ENCODE results near the gene C6orf136.

Gene C6orf136

DNA sequence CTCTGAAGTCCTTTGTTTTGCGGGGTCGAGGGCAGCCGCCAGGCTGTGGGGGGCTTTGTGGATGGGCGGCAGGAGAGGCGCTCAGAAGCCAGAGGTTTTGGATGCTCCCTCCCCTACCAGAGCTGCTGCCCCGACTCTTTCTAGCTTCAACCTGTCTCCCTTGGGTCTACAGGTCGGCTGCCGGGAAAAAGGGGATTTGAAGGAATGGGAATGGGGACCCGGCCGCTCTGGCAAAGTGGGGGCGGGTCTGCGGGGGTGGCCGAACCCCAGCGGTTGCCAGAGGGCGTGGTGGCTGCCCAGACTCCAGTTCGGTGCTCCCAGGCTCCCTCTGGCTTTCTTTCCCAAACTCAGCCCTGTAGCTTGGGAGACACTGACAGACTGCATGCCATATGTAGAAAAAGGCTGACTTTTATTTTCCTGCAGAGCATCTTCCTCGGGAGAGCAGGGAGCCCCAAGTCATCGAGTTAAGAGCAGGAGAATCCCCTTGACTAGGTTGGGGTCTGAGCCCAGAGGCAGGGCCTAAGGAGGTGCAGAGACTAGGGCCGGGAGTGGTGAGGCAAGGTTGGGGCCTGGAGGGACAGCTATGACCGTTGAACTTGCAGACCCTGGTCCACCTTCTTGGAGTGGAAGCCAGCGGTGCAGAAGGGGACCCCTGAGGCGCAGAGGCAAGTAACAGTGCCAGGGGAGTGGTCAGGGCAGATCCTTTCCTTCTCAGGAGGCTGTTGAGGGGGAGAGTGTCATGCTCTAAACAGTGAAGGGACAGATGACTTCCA, 40.9 kb downstream of the C6orf136 start:
- no peak for DNase-seq

DNA sequence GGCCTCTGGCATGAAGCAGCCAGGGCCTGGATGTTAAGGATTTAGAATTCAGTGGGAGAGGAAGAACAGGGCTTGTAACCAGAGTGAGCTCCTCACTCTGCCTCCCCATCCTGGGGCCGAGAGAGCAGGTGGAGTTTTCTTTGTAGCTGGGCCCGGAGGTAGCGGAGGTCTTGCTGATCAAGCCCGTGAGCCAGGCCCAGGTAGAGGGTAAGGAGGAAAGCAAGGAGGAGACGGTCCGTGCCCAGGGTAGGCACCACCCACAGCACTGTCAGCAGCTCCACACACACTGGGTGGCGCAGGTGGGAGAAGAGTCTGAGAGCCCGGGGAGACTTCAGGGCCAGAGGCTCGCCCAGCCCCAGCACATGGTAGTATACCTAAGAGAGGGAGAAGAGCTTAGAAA, 41.6 kb downstream of the C6orf136 start:
- DNase-seq: peak; percentile 15

DNA sequence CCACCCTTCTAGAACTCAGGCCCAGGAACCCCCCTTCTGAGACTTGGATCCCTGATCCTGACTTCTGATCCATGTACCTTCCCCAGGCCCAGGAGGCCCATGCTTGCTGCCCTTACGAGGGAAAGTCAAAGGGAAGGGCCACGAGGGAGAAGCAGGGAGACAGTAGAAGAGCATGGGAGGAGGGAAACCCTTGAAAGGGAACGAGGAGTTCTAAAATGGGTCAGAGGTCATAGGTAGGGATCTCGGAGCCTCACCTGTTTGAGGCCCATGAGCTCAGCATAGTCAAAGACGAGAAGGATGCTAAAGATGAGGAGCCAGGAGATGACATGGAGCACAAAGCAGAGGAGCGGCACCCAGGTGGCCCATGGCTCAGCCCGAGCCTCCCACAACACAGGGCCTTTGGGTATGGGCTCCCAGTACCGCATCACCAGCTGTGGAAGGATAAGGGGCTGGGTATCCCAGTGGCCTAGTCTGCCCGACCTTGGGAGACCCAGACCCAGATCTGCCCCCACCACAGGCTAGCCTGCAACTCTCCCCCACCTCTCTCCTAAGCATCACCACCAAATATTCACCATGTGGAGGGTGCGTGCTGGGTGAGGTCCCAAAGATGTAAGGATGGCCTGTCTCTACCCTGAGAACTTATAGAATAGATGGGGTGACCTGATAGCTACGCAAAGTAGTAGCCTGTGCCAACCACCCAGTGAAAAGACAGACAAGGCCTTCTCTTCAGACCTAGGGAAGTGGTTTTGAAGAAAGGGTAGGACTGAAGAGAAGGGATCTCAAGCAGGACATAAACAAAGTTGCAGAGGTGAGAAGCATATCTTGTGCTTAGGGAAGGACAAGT, 42.3 kb downstream of the C6orf136 start:
- DNase-seq: no peak

DNA sequence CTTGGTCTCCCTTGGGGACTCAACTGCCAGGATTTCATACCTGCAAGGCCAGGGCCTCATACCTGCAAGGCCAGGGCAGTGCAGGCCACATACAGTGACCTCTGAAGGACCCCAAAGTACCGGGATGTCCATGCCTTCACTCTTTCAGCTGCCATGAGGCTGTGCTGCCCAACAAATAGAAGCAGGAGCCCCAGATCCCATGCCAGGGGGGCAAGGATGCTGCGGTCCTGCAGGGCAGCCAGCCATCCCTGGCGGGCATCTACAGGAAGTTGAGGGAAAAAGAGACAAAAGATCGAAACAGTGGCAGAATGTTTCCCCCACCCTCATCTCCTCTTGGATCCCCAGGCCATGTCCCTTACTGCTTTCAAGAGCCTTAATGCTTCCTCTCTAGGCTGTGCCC, 43.1 kb downstream of the C6orf136 start:
- no peak for DNase-seq

DNA sequence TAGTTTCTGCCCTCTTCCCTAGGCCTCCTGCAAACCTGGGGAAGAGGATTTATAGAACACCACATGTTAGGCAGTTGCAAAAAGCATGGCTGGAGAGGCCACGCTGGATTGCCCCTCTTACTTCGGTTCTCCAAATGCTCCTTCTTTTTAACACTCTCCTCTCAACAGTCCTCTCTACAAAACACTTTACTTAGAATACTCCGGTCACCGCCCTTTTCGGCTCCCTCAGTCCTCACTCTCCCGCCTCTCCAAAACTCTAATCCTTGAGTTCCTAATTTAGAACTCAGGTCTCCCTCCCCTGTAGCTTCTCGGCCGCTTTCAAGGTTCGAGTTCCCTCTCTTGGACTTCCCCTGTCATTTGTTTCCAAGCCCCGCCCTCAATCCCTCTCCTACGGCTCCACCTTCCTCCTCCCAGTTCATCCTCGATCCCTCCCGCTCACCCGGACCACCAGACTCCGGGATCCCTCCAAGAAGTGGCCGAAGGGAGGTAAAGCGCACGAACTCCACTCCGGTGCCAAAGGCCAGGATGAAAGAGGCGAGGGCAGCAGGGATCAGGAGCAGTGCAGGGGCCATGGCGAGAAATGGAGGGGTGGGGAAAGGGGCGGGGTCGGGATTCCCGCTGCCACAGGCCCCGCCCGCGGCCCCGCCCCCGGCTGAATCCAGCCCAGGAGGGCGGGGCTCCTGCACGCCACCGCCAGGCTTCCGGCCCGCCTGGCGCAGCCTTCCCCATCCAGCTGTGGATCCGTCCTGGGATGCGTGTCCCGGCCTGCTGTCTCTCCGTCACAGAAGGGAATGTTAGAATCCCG, 43.7 kb downstream of the C6orf136 start, which contains the start of gene NRM:
Gene NRM, minus strand, starts transcription at position 582 of the 805 bp plus-strand sequence. Its CDS starts 10 bp downstream, at position 572.
- peak; percentile 86 for DNase-seq

DNA sequence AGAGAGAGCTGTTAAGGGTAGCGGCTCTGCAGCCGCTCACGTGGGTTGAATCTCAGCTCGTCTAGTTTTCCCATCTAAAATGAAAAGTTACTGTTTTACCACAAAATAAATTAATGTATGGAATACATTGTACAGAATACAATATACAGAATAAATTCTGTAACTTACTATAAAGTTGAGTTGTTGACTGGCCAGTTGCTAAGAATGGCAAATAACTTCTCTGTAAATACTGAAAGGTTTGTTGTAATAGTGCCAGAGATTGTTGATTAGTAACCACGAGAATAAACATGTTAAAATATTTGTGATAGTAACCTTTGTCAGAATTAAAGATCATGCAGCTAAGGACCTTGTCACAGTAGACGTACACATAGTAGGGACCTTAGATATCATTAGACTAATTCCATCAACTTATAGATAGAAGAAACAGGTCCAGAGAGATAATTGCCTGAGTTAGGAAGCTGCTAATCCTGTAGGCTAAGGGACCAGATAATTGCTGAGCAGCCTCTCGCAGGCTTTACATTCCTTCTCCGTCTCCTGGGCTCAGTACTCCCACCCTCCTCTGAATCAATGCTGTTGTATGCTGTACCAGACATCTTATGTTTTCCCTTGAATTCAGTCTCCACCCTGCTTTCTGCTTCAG, 44.4 kb downstream of the C6orf136 start:
- DNase-seq: no peak

DNA sequence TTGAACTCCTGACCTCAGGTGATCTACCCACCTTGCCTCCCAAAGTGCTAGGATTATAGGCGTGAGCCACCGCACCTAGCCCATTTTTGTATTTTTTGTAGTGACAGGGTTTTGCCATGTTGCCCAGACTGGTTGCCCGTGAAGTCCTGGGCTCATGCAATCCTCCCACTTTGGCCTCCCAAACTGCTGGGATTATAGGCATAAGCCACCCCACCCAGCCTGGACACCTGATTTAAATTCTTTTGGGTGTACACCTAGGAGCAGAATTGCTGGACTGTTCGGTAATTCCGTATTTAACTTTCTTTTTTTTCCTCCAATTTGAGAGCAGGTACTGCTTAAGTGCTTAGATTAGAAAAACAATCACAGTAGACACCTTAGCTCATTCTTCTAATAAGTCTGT, 49.5 kb downstream of the C6orf136 start:
- no peak for DNase-seq

DNA sequence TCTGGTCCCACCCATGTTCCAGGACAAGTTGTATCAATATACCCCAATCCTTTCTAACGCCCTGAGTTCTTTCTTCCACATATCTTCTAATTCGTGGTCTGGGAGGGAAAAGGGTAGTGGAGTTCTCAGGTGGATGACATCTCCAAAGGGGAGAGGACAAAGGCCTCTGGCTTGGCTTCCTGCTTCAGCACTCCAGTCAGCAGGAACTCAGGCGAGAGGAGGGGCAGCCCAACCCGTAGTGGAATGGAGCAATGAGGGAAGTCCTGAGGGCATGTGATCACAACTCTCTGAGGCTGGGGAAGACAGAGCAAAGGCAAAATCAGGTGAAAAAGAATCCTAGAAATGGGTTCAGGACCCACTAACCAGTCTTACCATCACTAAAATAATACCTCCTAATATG, 53.4 kb downstream of the C6orf136 start:
- DNase-seq: no peak
